CD4-positive, alpha-beta memory T cell (primary cell): ENCODE results near the gene BMP4. TPM values are rescaled to one million over a fixed set of nuclear protein-coding genes. Genes with fewer than 3 reads are reported as not detected.
A peak's percentile ranks its signal among the peaks of the same experiment; 100 is the strongest.

Experiments
- CTCF ChIA-PET: fragments of 350-600 bp; sonication (Branson Sonifier 250); formaldehyde crosslinking; loops from one replicate; lab custom pipeline; 2021; ENCODE audit warnings: inconsistent platforms; ENCODE audit not compliant: partially characterized antibody; lab: Charles Lee
- POLR2A ChIA-PET: fragments of 350-600 bp; sonication (Branson Sonifier 250); formaldehyde crosslinking; loops from one replicate; lab custom pipeline; 2021; ENCODE audit not compliant: partially characterized antibody; lab: Charles Lee
- DNase-seq, 5 donors: peaks; one replicate each; pipeline versions ENCODE4 v3.0.0 to v3.0.0-alpha.2; 2020 to 2022; ENCODE audit warnings: mixed read lengths in 1 of 5
- H3K27ac ChIP-seq: one replicate; pipeline ENCODE4 v1.7.0; 2013; ENCODE audit warnings: low read depth, low read length
- H3K27me3 ChIP-seq: 2 replicates; pipeline ENCODE4 v1.7.0; 2013; ENCODE audit warnings: mild to moderate bottlenecking, low read length, moderate library complexity; ENCODE audit not compliant: insufficient read depth
- H3K36me3 ChIP-seq: 2 replicates; pipeline ENCODE4 v1.7.0; 2013; ENCODE audit warnings: mild to moderate bottlenecking, low read length, moderate library complexity; ENCODE audit not compliant: insufficient read depth
- H3K4me1 ChIP-seq: 2 replicates; pipeline ENCODE4 v1.7.0; 2013; ENCODE audit warnings: mild to moderate bottlenecking, low read length, moderate library complexity; ENCODE audit not compliant: insufficient read depth
- H3K4me3 ChIP-seq, 2 donors: one replicate each; pipeline ENCODE4 v1.7.0; 2013; ENCODE audit warnings: low read length in 2 of 2, mild to moderate bottlenecking in 1 of 2
- H3K9me3 ChIP-seq, 2 donors: one replicate each; pipeline ENCODE4 v1.7.0; 2013; ENCODE audit warnings: low read length in 2 of 2, control low read depth in 1 of 2; ENCODE audit not compliant: control insufficient read depth in 1 of 2
- H3K27ac Mint-ChIP-seq, 7 donors: one replicate each; pipeline ENCODE4 v1.8.0; 2020 to 2021; ENCODE audit warnings: mixed read lengths in 7 of 7, mild to moderate bottlenecking in 6 of 7, inconsistent platforms in 3 of 7, moderate library complexity in 3 of 7
- H3K27me3 Mint-ChIP-seq, 2 donors: one replicate each; pipeline ENCODE4 v1.8.0; 2020 to 2021; ENCODE audit warnings: mixed read lengths in 2 of 2
- H3K36me3 Mint-ChIP-seq, 2 donors: one replicate each; pipeline ENCODE4 v1.8.0; 2020 to 2021; ENCODE audit warnings: mixed read lengths in 2 of 2, inconsistent platforms in 1 of 2, mild to moderate bottlenecking in 1 of 2
- H3K4me1 Mint-ChIP-seq, 4 donors: one replicate each; pipeline ENCODE4 v1.8.0; 2020 to 2021; ENCODE audit warnings: mixed read lengths in 4 of 4, mild to moderate bottlenecking in 1 of 4
- H3K4me3 Mint-ChIP-seq, 8 donors: one replicate each; pipeline ENCODE4 v1.8.0; 2020 to 2021; ENCODE audit warnings: mixed read lengths in 8 of 8, mild to moderate bottlenecking in 7 of 8, moderate library complexity in 6 of 8, inconsistent platforms in 3 of 8
- H3K9me3 Mint-ChIP-seq, 8 donors: one replicate each; pipeline ENCODE4 v1.8.0; 2020 to 2021; ENCODE audit warnings: mixed read lengths in 8 of 8, mild to moderate bottlenecking in 5 of 8, inconsistent platforms in 3 of 8, moderate library complexity in 1 of 8
- intact Hi-C: fragments of 100-400 bp; cut with micrococcal nuclease; formaldehyde crosslinking; loops from one replicate; pipeline ENCODE4 v1.15.1; 2023
- polyA plus RNA-seq, 2 donors: library from polyadenylated mRNA; unstranded; fragments of 300-500 nt; fragmentation: Illumina TruSeq; gene quantifications; one replicate each; pipeline ENCODE4 v1.2.3, GENCODE V29; 2021
- total RNA-seq, 2 experiments: library from RNA; stranded (reverse); gene quantifications; one replicate each; pipeline ENCODE4 v1.2.3, GENCODE V29; 2021

The BMP4 gene
- total and polyA plus RNA-seq, 4 experiments from 2014 or later = 1.1 to 2.8 (median 2.2) TPM; not detected in 1

- H3K36me3 ChIP-seq = no peaks in the 10 kb centered on the region
- Mint-ChIP-seq H3K27ac (peak overlapping the region in 1 of 7 donors; percentile 52), H3K9me3 (no peaks in the 10 kb centered on the region), H3K27me3 (peaks cover 24 to 36% of the 10 kb centered on the region in 2 donors), H3K4me3 (peak overlapping the region; percentile 77 to 88 (median 85)), H3K36me3 (no peaks in the 10 kb centered on the region), H3K4me1 (peaks cover 8 to 47% (median 23%) of the 10 kb centered on the region in 4 donors)
- peak overlapping the region in 1 of 2 donors; percentile 37 for H3K4me3 ChIP-seq
- H3K9me3 ChIP-seq = no peaks in the 10 kb centered on the region
- no peak overlapping the region for H3K27ac ChIP-seq
- intact Hi-C loops = loop anchor here (5.0 kb wide), 1 partner anchor 488 kb away; the partner anchor contains the start of gene CNIH1
- ChIA-PET CTCF (interaction anchor here (1.4 kb wide), 1 partner anchor 9 kb away, joined by 3 read pairs; no protein-coding TSS in a partner anchor), POLR2A (no interaction called here)
- peaks cover 33% of the 10 kb centered on the region for H3K4me1 ChIP-seq
- peaks cover 8% of the 10 kb centered on the region for H3K27me3 ChIP-seq
- DNase-seq = no peak
Observed at GRCh38 chr14:53954551-53955228, 1.9 kb downstream of the BMP4 start.

DNA sequence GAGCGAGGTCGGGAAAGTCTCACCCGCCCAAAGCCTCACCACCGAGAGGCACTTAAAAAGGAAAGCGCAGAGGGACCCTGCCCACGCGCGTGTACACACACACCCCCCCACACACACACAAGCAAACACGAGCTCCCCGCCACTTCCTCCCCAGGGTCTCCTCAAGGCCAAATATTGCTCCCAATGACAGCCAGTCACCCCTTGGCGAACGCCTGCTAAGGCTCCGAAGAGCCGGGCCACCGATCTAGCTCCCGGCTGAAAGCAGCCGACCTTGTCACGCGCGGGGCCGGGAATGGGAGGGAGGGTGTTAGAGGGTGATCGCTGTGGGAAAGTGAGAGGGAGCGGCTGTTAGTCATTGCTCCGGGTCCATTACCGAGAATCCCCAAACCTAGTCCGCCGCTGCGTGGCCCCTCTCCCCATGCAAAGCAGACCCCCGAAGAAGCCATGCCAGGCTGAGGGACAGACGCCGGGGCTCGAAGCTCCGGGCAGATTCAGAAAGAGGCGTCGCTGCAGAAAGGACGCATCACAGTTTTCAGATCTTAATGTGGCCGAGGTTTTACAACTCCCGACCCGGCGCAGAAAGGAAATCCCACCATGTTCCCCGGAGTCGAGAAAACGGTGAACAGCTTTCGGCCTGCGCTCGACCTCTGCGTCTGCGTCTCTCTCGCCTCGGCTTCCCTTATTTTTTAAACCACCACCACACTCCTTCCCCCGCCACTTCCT lies 2.6 kb downstream of the BMP4 start:
- Mint-ChIP-seq H3K4me1 (peaks cover 8 to 47% (median 23%) of the 10 kb centered on the region in 4 donors), H3K36me3 (no peaks in the 10 kb centered on the region), H3K27me3 (peaks cover 25 to 37% of the 10 kb centered on the region in 2 donors), H3K27ac (peak overlapping the region in 1 of 7 donors; percentile 69), H3K4me3 (peak overlapping the region; percentile 77 to 88 (median 85)), H3K9me3 (no peaks in the 10 kb centered on the region)
- intact Hi-C loops = loop anchor here (5.0 kb wide), 1 partner anchor 488 kb away; the partner anchor contains the start of gene CNIH1
- Histone ChIP-seq H3K27me3 (peaks cover 8% of the 10 kb centered on the region), H3K27ac (no peak overlapping the region), H3K9me3 (no peaks in the 10 kb centered on the region), H3K4me3 (peak overlapping the region in 1 of 2 donors; percentile 37), H3K4me1 (peaks cover 33% of the 10 kb centered on the region), H3K36me3 (no peaks in the 10 kb centered on the region)
- DNase-seq = no peak
- POLR2A ChIA-PET = no interaction called here
- CTCF ChIA-PET = interaction anchor here (1.4 kb wide), 1 partner anchor 10 kb away, joined by 3 read pairs; no protein-coding TSS in a partner anchor

DNA sequence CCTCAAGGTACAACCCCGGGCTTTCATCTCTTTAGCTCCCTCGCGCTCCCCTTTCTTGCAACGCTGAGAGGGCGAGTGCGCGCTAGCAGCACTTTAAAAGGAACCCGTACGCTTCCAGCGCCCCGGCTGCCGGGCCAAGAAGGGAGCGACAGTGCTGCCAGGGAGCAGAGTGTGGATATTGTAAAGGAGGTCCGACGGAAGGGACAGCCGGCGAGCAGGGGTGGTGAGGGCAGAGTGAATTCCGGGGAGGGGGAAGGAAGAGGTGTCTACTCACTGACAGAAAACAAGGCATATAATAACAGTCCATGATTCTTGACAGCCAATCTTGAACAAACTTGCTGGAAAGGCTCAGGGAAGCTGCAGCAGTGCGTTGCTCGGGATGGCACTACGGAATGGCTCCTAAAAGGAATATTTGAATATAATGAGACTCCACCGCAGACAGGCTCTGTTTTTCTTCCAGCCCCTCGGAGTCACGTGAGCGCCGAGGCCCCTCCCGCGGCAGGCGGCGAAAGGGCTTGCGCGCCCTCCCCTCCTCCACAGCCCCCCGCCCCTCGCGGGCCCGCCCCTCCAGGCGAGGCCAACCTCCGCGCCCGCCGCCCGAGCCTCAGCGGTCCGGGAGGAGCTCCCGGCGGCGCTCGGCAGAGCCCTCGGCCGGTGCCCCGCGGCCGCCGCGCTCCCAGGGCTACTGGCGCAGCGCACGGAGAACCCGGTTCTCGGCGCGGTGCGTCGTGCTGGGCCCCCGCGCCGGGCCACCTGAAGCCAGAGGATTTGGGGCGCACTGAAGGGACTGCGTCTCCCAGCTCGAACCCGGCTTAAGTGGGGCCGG lies 3.4 kb downstream of the BMP4 start:
- peak in 1 of 5 donors; percentile 14 for DNase-seq
- Mint-ChIP-seq H3K9me3 (peaks cover 0 to 4% (median 0%) of the 10 kb centered on the region in 8 donors), H3K4me3 (peak overlapping the region; percentile 77 to 90 (median 86)), H3K27ac (no peak overlapping the region), H3K4me1 (peaks cover 8 to 47% (median 23%) of the 10 kb centered on the region in 4 donors), H3K36me3 (no peaks in the 10 kb centered on the region), H3K27me3 (peaks cover 31 to 44% of the 10 kb centered on the region in 2 donors)
- H3K9me3 ChIP-seq = no peaks in the 10 kb centered on the region
- intact Hi-C loops = loop anchor here (5.0 kb wide), 1 partner anchor 489 kb away; the partner anchor contains the start of gene CNIH1
- POLR2A ChIA-PET = no interaction called here
- H3K36me3 ChIP-seq = no peaks in the 10 kb centered on the region
- CTCF ChIA-PET = no interaction called here
- H3K27me3 ChIP-seq = peaks cover 8% of the 10 kb centered on the region
- H3K4me3 ChIP-seq = peak overlapping the region in 1 of 2 donors; percentile 37
- peaks cover 33% of the 10 kb centered on the region for H3K4me1 ChIP-seq
- no peak overlapping the region for H3K27ac ChIP-seq

DNA sequence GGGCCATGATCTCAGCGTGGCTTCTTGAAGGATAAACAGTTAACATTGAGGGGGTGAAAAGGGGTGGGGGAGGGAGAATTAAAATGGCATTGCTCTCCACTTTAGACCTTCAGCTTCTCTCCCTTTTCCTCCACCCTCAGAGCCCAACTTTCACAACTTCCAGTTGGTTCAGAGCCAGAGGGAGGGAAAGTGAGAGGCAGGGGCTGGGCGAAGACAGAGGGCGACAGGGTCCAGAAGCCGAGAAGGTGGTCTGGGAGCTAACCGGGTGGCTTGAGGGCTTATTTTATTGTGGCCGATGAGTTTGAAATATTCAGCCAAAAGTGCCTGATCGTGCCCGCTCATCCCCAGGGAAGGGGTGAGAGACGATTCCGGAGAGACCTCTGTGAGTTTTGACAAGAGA lies 4.1 kb downstream of the BMP4 start:
- peak overlapping the region in 7 of 8 donors; percentile 61 to 90 (median 83) for H3K4me3 Mint-ChIP-seq
- no peak overlapping the region for H3K27ac ChIP-seq
- H3K4me3 ChIP-seq = no peak overlapping the region
- H3K27me3 ChIP-seq = peaks cover 8% of the 10 kb centered on the region
- H3K27ac Mint-ChIP-seq = no peak overlapping the region
- H3K36me3 ChIP-seq = no peaks in the 10 kb centered on the region
- no peak for DNase-seq
- H3K36me3 Mint-ChIP-seq = no peaks in the 10 kb centered on the region
- ChIA-PET CTCF (no interaction called here), POLR2A (no interaction called here)
- peaks cover 37 to 48% of the 10 kb centered on the region in 2 donors for H3K27me3 Mint-ChIP-seq
- H3K9me3 Mint-ChIP-seq = peaks cover 0 to 7% (median 0%) of the 10 kb centered on the region in 8 donors
- peaks cover 8 to 46% (median 23%) of the 10 kb centered on the region in 4 donors for H3K4me1 Mint-ChIP-seq
- intact Hi-C loops = loop anchor here (5.0 kb wide), 1 partner anchor 490 kb away; the partner anchor contains the start of gene CNIH1
- H3K9me3 ChIP-seq = no peaks in the 10 kb centered on the region
- peaks cover 33% of the 10 kb centered on the region for H3K4me1 ChIP-seq

GRCh38 chr14:53951627-53952303 lies 4.9 kb downstream of the BMP4 start:
- no peaks in the 10 kb centered on the region for H3K9me3 ChIP-seq
- no peak for DNase-seq
- peaks cover 8% of the 10 kb centered on the region for H3K27me3 ChIP-seq
- Mint-ChIP-seq H3K36me3 (no peaks in the 10 kb centered on the region), H3K27me3 (peaks cover 37 to 47% of the 10 kb centered on the region in 2 donors), H3K4me1 (peaks cover 8 to 40% (median 20%) of the 10 kb centered on the region in 4 donors), H3K4me3 (peak overlapping the region in 3 of 8 donors; percentile 26 to 56 (median 46)), H3K27ac (no peak overlapping the region), H3K9me3 (peaks cover 0 to 12% (median 0%) of the 10 kb centered on the region in 8 donors)
- H3K4me1 ChIP-seq = peaks cover 33% of the 10 kb centered on the region
- H3K36me3 ChIP-seq = no peaks in the 10 kb centered on the region
- POLR2A ChIA-PET = no interaction called here
- intact Hi-C loops = loop anchor here (5.0 kb wide), 1 partner anchor 491 kb away; the partner anchor contains the start of gene CNIH1
- H3K27ac ChIP-seq = no peak overlapping the region
- no peak overlapping the region for H3K4me3 ChIP-seq
- CTCF ChIA-PET = no interaction called here

GRCh38 chr14:53951243-53951626 lies 5.4 kb downstream of the BMP4 start:
- H3K4me1 Mint-ChIP-seq = peaks cover 8 to 37% (median 20%) of the 10 kb centered on the region in 4 donors
- no peak overlapping the region for H3K27ac Mint-ChIP-seq
- peaks cover 0 to 12% (median 0%) of the 10 kb centered on the region in 8 donors for H3K9me3 Mint-ChIP-seq
- intact Hi-C loops = loop anchor here (5.0 kb wide), 1 partner anchor 491 kb away; the partner anchor contains the start of gene CNIH1
- Histone ChIP-seq H3K27me3 (peaks cover 8% of the 10 kb centered on the region), H3K9me3 (no peaks in the 10 kb centered on the region), H3K4me1 (peaks cover 29% of the 10 kb centered on the region), H3K36me3 (no peaks in the 10 kb centered on the region), H3K4me3 (no peak overlapping the region), H3K27ac (no peak overlapping the region)
- H3K4me3 Mint-ChIP-seq = peak overlapping the region in 2 of 8 donors; percentile 26 to 46
- H3K27me3 Mint-ChIP-seq = peaks cover 37 to 47% of the 10 kb centered on the region in 2 donors
- POLR2A ChIA-PET = no interaction called here
- DNase-seq = no peak
- CTCF ChIA-PET = no interaction called here
- H3K36me3 Mint-ChIP-seq = no peaks in the 10 kb centered on the region
